ENCODE data around the gene NSUN7. TPM values are rescaled to one million over a fixed set of nuclear protein-coding genes. Genes with fewer than 3 reads are reported as not detected.

The NSUN7 gene
- total RNA-seq, 1 experiment from 2014 or later, result not detected

DNA sequence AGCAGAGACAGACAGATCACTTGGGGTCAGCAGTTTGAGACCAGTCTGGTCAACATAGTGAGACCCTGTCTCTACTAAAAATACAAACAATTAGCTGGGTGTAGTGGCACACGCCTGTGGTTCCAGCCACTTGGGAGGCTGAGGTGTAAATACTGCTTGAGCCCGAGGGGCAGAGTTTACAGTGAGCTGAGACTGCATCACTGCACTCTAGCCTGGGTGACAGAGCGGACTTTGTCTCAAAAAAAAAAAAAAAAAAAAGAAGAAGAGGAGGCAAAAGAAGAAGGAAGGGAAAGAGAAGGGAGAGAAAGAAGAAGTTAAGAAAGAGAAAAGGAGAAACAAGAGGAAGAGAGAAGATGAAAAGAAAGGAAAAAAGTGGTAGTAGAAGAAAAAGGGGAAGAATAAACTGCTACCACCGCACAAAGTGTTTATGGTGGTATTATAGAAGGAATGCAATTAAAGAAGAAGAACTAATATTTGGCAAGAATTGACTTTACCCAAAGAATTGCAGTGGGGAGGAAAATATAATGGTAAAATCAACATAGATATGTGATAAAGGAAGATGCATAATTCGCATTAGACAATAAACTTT lies 19.6 kb upstream of the NSUN7 start:
- no peak for DNase-seq (ENCODE audit: low read depth)
- in situ Hi-C loops (cut with HindIII; ENCODE audit: low pct_unique_long_range_greater_than_20kb, low sequenced_read_pairs), result no loop called here

DNA sequence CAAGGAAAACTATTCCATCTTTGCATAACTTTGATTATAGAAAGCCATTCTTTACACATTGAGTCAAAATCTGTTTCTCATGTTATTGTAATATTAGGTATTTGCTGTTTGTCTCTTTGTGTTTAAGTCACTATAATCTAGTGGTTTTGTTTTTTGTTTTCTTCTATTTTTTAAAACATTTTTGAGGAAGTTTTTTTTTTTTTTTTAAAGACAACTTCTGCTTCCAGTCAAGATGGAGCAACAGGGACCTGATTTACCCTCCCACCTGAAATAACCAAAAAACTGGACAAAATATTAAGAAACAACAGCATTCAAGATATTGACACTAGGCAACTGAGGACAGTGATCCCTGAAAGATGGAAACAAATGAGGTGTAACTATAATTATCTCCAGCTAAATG lies 18.4 kb upstream of the NSUN7 start:
- in situ Hi-C loops (cut with HindIII; ENCODE audit: low pct_unique_long_range_greater_than_20kb, low sequenced_read_pairs), result no loop called here
- DNase-seq (ENCODE audit: low read depth), result no peak

DNA sequence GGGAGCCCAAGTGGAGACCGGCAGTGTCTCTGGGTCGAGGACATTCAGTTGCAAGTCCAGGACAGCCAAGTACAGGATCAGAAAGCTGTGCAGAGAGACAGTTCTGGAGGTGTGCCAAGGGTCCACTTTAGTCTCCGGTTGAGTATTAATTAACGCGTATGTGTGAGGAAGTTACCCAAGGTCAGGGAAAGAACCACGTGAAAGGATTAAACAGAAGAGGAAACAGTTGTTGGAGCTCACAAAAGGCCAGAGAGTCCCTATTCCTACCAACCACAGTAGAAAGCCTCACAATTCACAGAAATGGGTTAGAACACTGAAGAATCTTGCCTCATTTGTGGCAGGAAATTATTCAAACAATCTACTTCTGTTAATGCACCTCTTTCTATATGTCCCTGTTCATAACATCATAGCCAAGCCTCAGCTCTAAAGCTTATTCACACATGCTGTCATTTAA lies 17.9 kb upstream of the NSUN7 start:
- in situ Hi-C loops (cut with HindIII; ENCODE audit: low pct_unique_long_range_greater_than_20kb, low sequenced_read_pairs), result no loop called here
- DNase-seq (ENCODE audit: low read depth), result peak; percentile 34

- in situ Hi-C loops (cut with HindIII; ENCODE audit: low pct_unique_long_range_greater_than_20kb, low sequenced_read_pairs), result no loop called here
Observed at GRCh38 chr4:40733752-40734151, 16.0 kb upstream of the NSUN7 start.

DNA sequence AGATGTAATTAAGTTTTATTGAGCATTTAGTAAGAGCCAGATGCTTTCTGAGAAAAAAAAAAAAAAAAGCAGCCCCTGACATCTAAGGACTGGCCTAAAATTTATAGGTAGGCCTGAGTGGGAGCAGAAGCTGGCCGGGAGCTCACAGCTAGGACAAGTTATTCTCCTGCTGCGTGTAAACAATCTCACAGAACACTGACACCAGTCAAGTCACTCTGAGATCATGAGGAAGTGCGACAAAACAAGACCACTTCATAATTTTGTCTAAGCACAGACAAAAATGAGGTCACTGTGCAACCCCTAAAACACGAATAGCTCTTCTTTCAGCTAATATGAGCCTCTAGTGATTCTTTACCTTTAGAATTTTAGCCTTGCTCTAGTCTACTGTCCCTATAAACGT lies 15.3 kb upstream of the NSUN7 start:
- DNase-seq (ENCODE audit: low read depth), result no peak
- in situ Hi-C loops (cut with HindIII; ENCODE audit: low pct_unique_long_range_greater_than_20kb, low sequenced_read_pairs), result no loop called here

More at GRCh38 chr4:40733752-40734151, 16.0 kb upstream of the NSUN7 start:
- no peak for DNase-seq (ENCODE audit: low read depth)

DNA sequence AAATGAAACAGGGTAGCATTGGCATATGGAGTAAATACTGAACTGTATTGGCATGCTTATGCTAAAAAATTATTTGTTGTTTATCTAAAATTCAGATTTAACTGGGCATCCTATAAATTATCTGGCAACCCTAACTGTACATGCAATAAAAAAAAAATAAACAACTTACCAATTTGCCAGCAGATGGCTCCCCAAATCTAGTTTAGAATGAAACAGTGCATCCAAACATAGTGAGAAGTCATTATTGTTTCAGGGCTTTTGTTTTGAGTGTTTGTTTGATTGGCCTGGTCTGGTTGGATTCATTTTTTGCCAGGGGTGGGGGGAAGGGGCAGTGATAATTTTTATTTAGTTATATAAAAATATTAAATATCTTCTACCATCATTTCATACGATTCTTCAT lies 12.8 kb upstream of the NSUN7 start:
- peak; percentile 19 for DNase-seq (ENCODE audit: low read depth)
- in situ Hi-C loops (cut with HindIII; ENCODE audit: low pct_unique_long_range_greater_than_20kb, low sequenced_read_pairs), result no loop called here

DNA sequence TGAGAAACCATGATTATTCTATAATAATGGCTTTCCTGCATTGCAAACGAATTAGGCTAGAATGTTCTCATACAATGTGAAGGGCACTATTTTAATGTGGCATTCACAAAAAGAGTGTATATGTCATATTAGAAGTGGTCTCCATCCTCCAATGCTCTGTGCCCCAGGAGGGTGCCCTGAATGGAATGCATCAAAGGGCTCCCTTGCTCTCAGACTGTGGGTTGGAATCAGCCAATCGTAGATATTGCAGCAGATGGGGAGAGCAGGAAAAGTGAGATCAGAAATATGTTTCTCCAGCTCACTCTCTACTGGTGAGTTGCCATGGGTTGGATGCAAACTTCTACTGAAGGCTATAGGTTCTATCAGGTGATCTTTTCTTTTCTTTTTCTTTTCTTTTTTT lies 11.9 kb upstream of the NSUN7 start:
- no peak for DNase-seq (ENCODE audit: low read depth)
- in situ Hi-C loops (cut with HindIII; ENCODE audit: low pct_unique_long_range_greater_than_20kb, low sequenced_read_pairs), result no loop called here

DNA sequence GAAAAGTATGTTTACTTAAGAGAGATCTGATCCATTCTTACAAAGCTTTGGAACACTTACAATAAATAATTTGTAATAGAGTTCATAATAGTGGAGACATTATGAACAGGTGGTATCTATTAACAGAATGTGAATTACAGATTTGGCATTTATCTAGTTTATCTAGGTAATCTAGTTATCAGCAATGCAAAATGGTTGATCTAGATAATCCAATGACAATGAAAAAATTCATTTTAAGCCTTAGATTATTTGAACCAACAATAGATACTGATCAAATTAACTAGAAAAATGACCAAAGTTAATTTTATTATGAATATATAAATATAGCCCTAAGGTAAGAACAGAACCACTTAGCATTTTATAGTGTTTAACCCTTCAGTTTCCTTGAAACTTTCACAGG lies 10.4 kb upstream of the NSUN7 start:
- in situ Hi-C loops (cut with HindIII; ENCODE audit: low pct_unique_long_range_greater_than_20kb, low sequenced_read_pairs), result no loop called here
- no peak for DNase-seq (ENCODE audit: low read depth)

DNA sequence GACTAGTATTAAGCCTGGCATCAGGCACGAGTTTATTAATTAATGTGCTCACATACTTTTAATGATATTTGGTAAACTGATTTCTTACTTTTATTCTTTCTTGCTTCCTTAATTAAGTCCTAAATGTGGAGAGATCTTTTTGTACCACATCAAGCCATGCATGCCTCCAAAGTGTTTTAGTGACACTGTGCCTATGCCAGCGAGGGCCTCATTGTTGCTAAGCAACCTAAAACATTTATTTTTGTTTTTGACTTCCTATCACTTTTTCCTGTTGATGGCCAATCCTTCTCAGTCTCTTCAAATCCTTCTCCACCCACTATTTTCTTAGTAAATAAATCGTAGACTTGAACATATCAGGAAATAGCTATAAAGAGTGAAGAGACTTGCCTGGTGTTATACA lies 5.5 kb upstream of the NSUN7 start:
- DNase-seq (ENCODE audit: low read depth), result no peak
- in situ Hi-C loops (cut with HindIII; ENCODE audit: low pct_unique_long_range_greater_than_20kb, low sequenced_read_pairs), result no loop called here

DNA sequence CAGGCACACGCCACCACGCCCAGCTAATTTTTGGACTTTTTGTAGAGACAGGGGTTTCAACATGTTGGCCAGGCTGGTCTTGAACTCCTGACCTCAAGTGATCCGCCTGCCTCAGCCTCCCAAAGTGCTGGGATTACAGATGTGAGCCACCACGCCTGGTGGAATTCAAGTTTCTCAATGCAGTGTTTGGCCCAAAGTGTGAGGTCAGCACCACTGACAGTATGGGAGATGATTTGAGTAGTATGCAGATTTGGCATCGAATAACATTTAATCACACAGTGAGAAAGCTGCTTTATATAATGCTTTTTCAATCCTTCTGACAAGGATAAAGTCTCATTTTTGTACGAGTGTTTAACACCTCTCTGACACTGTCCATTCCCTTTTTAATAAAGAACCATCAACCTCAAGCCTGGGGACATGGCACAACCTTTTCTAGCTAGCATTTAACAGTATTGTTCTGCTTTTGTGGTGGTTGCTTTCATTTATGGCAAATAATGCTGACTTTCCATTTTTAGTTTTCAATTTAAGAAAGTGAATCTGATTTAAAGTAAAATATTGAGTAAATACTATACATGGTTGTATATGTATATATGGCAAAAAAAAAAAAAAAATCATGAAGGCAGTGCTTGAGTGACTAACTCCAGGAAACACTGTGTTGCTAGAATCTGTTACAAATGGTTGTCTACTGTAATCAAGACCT lies 4.3 kb upstream of the NSUN7 start:
- in situ Hi-C loops (cut with HindIII; ENCODE audit: low pct_unique_long_range_greater_than_20kb, low sequenced_read_pairs), result no loop called here
- no peak for DNase-seq (ENCODE audit: low read depth)

- no peak for DNase-seq (ENCODE audit: low read depth)
- in situ Hi-C loops (cut with HindIII; ENCODE audit: low pct_unique_long_range_greater_than_20kb, low sequenced_read_pairs), result no loop called here
Observed at GRCh38 chr4:40747207-40747835, 2.4 kb upstream of the NSUN7 start.

DNA sequence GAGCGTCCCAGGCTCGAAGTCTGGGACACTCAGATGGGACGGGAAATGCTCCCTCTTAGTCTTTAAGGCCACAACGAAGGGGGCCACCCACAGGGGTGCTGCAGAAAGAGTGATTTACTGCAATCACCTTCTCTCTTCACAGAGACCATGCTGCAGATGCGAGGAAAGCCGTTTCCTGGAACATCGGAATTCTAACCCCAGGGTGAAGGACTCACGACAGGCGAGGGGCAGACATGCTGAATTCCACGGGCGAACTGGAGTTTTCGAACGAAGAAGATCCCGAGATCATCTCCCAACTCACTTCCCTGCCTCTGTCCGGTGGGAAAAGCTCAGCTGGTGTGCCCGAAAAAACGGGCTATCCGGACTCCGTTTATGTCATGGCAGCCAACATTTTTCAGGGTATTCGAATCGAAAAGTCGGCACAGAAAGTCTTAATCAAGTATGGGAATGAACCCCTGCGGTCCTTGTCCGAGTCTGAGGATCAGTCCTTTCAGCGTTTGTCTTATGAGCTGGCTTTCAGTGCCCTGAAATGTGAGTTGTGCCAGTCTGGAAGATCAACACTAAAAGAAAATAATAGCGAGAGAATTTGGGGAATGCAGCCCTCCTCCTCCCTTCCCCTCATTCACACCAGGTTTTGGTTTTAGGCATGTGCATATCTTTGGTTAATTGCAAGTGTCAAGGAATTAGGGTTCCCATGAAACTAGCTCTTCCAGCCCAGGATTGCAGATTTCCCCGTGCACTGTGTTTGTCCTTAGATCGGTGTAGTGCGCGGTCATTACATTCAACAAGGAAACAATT lies 905 bp downstream of the NSUN7 start:
- no peak for DNase-seq (ENCODE audit: low read depth)
- in situ Hi-C loops (cut with HindIII; ENCODE audit: low pct_unique_long_range_greater_than_20kb, low sequenced_read_pairs), result no loop called here

DNA sequence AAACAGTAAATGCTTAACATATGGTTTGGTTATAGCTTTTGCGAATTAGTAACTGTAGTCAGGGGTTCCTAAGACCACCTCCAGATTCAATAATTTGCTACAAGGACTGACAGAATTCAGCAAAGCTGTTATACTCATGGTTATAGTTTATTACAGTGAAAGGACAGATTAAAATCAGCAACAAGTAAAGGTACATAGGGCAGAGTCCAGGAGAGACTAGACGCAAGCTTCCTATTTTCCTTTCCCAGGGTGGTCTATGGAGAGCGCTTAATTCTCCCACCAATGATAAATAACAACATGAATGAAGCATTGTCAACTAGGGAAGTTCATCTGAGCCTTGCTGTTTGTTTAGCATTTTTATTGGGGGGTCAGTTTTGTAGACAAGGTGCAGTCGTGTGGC lies 5.9 kb downstream of the NSUN7 start:
- in situ Hi-C loops (cut with HindIII; ENCODE audit: low pct_unique_long_range_greater_than_20kb, low sequenced_read_pairs), result no loop called here
- DNase-seq (ENCODE audit: low read depth), result no peak

- in situ Hi-C loops (cut with HindIII; ENCODE audit: low pct_unique_long_range_greater_than_20kb, low sequenced_read_pairs), result no loop called here
- DNase-seq (ENCODE audit: low read depth), result no peak
Observed at GRCh38 chr4:40763228-40763716, 13.5 kb downstream of the NSUN7 start.

- no peak for DNase-seq (ENCODE audit: low read depth)
- in situ Hi-C loops (cut with HindIII; ENCODE audit: low pct_unique_long_range_greater_than_20kb, low sequenced_read_pairs), result no loop called here
Observed at GRCh38 chr4:40769266-40769665, 19.5 kb downstream of the NSUN7 start.

GRCh38 chr4:40778090-40778489 lies 28.3 kb downstream of the NSUN7 start:
- in situ Hi-C loops (cut with HindIII; ENCODE audit: low pct_unique_long_range_greater_than_20kb, low sequenced_read_pairs), result no loop called here
- DNase-seq (ENCODE audit: low read depth), result no peak

DNA sequence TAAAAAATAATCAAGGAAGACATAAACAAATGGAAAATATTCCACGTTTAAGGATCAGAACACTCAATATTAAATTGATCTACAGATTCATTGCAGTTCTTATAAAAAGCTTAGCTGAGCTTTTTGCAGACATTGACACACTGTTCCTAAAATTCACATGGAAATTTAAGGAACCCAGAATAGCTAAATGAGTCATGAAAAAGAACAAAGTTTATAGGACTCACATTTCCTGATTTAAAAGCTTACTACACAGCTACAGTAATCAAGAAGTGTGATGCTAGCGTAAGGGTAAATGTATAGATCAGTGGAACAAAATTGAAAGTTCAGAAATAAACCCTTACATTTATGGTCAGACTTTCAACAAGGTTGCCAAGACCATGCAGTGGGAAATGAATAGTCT lies 33.1 kb downstream of the NSUN7 start:
- in situ Hi-C loops (cut with HindIII; ENCODE audit: low pct_unique_long_range_greater_than_20kb, low sequenced_read_pairs), result no loop called here
- DNase-seq (ENCODE audit: low read depth), result no peak

DNA sequence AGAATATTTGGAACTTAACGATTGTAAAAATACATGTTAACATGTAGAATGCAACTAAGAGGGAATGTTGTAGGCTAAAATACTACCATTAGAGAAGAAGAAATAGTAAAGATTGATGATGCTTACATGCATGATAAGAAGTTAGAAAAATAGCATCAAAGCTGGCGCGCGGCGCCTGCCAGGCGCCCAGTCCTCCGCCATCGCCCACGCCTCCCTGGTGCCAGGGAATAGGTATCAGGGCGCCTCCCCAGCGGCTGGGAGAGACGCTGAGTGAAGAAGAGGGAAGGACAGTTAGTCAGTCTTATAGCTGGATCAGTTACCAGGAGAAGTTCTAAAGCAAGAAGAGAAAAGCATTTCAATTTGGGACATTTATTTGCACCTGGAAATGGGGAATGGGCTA lies 36.0 kb downstream of the NSUN7 start:
- DNase-seq (ENCODE audit: low read depth), result no peak
- in situ Hi-C loops (cut with HindIII; ENCODE audit: low pct_unique_long_range_greater_than_20kb, low sequenced_read_pairs), result no loop called here

- in situ Hi-C loops (cut with HindIII; ENCODE audit: low pct_unique_long_range_greater_than_20kb, low sequenced_read_pairs), result no loop called here
- no peak for DNase-seq (ENCODE audit: low read depth)
Observed at GRCh38 chr4:40788331-40788730, 38.6 kb downstream of the NSUN7 start.
